Mononuclear cell (primary cell): ENCODE data around the gene ITFG2. TPM values are rescaled to one million over a fixed set of nuclear protein-coding genes. Genes with fewer than 3 reads are reported as not detected.
A peak's percentile ranks its signal among the peaks of the same experiment; 100 is the strongest.

Source experiments
- H3K27me3 ChIP-seq: 2 replicates; pipeline ENCODE4 v1.6.0; 2011; ENCODE audit warnings: low read length, control low read depth; ENCODE audit not compliant: insufficient read depth
- H3K4me1 ChIP-seq: 2 replicates; pipeline ENCODE4 v1.5.1; 2011; ENCODE audit warnings: mild to moderate bottlenecking, low read length, control low read depth; ENCODE audit not compliant: insufficient read depth
- H3K4me3 ChIP-seq: 2 replicates; pipeline ENCODE4 v1.5.1; 2011; ENCODE audit warnings: mild to moderate bottlenecking, low read length, moderate library complexity
- H3K9me3 ChIP-seq: 2 replicates; pipeline ENCODE4 v1.5.1; 2011; ENCODE audit warnings: low read depth, mild to moderate bottlenecking, control low read depth, low read length
- total RNA-seq: library from RNA; depleted of rRNA; stranded (reverse); fragments of >200 nt; gene quantifications from one replicate; pipeline ENCODE4 v1.2.3, GENCODE V29; 2012

Gene ITFG2
- total RNA-seq, 1 donor: 29.7 TPM

- Histone ChIP-seq H3K4me1 (no peaks in the 10 kb centered on the region), H3K4me3 (no peak overlapping the region), H3K27me3 (no peaks in the 10 kb centered on the region), H3K9me3 (no peaks in the 10 kb centered on the region)
These were observed 7.3 kb upstream of the ITFG2 start for GRCh38 chr12:2805143-2805520.

GRCh38 chr12:2806700-2807099, 5.8 kb upstream of the ITFG2 start:
- H3K4me1 ChIP-seq: peaks cover 3% of the 10 kb centered on the region
- H3K4me3 ChIP-seq: no peak overlapping the region
- no peaks in the 10 kb centered on the region for H3K9me3 ChIP-seq
- H3K27me3 ChIP-seq: no peaks in the 10 kb centered on the region

GRCh38 chr12:2811801-2812200, 667 bp upstream of the ITFG2 start:
- H3K9me3 ChIP-seq: no peaks in the 10 kb centered on the region
- H3K4me3 ChIP-seq: peak overlapping the region; percentile 72
- peaks cover 21% of the 10 kb centered on the region for H3K4me1 ChIP-seq
- no peaks in the 10 kb centered on the region for H3K27me3 ChIP-seq

DNA sequence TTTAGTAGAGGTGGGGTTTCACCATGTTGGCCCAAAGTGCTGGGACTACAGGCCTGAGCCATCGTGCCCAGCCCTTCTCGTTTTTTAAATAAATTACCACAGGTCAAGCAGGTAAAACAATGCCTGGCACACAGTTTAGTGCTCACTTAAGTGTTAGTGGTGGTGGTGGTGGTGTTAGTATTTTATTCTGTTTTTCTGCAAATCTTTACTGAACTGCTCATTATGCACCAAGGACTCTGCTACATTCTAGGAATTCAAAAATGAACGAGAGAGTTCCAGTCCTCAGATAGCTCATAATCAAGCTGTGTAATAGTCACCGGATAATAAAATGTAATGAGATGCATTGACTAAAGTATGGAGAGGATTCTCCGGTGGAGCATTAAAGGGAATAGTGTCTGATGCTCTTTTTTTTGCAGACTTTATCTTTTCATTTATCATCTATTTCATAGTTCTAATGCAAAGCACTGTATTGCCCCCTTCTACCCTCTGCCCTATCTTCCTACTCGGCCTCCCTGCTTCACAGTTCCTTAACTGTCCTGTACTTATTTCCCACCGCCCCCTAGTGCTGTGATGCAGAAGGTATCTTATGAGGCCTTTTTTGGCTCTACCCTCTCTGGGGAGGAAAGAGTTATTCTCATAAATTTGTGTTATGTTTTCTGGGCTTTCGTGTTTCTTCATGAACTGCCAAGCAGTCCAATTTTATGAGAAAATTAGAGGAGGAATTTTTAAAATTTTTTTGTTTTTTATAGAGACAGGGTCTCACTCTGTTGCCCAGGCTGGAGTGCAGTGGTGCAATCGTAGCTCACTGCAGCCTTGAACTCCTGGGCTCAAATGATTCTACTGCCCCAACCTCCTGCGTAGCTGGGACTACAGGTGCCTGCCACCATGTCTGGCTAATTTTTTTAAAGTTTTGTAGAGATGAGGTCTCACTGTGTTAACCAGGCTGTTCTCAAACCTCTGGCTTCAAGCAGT, 1.0 kb downstream of the ITFG2 start:
- no peaks in the 10 kb centered on the region for H3K9me3 ChIP-seq

DNA sequence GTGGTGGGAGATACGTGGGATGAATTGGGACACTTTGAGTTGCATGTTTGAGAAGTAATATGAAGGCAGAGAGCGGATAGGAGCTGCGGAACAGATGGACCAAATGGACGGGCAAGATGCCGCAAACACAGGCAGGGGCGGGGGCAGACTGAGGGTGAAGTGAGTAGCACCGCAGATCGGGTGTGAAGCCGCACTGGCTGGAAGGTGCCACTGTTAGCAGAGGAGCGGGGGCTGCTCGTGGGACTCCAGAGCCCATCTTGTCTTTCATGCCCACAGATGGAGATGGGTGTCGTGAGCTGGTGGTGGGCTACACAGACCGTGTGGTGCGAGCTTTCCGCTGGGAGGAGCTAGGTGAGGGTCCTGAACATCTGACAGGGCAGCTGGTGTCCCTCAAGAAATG, 7.3 kb downstream of the ITFG2 start:
- Histone ChIP-seq H3K9me3 (no peaks in the 10 kb centered on the region), H3K27me3 (no peaks in the 10 kb centered on the region), H3K4me3 (no peak overlapping the region), H3K4me1 (no peaks in the 10 kb centered on the region)

More for the DNA sequence above, 1.0 kb downstream of the ITFG2 start:
- peak overlapping the region; percentile 72 for H3K4me3 ChIP-seq
- H3K4me1 ChIP-seq: peaks cover 21% of the 10 kb centered on the region
- H3K27me3 ChIP-seq: no peaks in the 10 kb centered on the region

GRCh38 chr12:2820432-2820831, 8.0 kb downstream of the ITFG2 start:
- H3K4me1 ChIP-seq: no peaks in the 10 kb centered on the region
- H3K9me3 ChIP-seq: no peaks in the 10 kb centered on the region
- no peak overlapping the region for H3K4me3 ChIP-seq

DNA sequence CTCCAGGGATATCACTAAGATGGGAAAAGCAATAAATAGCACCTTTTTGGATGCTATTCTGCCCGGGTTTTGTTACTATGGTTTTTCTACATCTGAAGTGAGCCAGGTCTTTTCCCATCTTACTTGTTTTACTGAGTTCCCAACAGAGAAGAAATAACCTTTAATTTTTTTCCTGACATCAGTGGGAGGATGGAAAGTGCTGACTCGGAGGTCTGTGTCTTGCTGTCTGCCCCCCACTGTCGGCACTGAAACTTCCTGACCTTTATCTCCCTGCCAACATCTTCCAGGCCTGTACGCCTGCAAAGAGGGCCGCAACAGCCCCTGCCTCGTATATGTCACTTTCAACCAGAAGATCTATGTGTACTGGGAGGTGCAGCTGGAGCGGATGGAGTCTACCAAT, 11.0 kb downstream of the ITFG2 start:
- Histone ChIP-seq H3K9me3 (no peaks in the 10 kb centered on the region), H3K4me1 (no peaks in the 10 kb centered on the region), H3K4me3 (no peak overlapping the region), H3K27me3 (no peaks in the 10 kb centered on the region)

More at GRCh38 chr12:2820432-2820831, 8.0 kb downstream of the ITFG2 start:
- H3K27me3 ChIP-seq: no peaks in the 10 kb centered on the region

- Histone ChIP-seq H3K4me1 (no peaks in the 10 kb centered on the region), H3K4me3 (no peak overlapping the region), H3K9me3 (no peaks in the 10 kb centered on the region), H3K27me3 (no peaks in the 10 kb centered on the region)
These were observed 12.1 kb downstream of the ITFG2 start for GRCh38 chr12:2824541-2824940.

GRCh38 chr12:2825132-2825531, 12.7 kb downstream of the ITFG2 start:
- no peak overlapping the region for H3K4me3 ChIP-seq
- no peaks in the 10 kb centered on the region for H3K4me1 ChIP-seq
- no peaks in the 10 kb centered on the region for H3K9me3 ChIP-seq
- no peaks in the 10 kb centered on the region for H3K27me3 ChIP-seq

DNA sequence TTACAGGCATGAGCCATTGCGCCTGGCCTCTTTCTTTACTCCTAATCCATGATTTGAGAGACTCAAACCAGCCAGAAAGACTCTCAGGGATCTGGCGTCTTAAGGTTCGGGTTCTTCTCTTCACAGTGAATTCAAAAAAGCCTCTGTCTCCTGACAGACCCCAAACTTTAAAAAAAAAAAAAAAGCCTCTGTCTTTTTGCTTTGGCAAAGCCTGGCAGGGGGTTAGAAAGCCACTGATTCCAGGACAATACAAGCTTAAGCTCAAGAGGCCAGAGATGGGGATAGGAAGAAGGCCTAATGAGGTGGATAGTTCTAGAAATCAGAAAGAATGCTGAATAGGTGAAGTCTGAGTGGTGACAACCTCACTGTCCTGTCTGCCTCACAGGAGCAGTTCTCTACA, 13.6 kb downstream of the ITFG2 start:
- no peaks in the 10 kb centered on the region for H3K27me3 ChIP-seq
- no peaks in the 10 kb centered on the region for H3K4me1 ChIP-seq
- H3K9me3 ChIP-seq: no peaks in the 10 kb centered on the region
- H3K4me3 ChIP-seq: no peak overlapping the region

- Histone ChIP-seq H3K27me3 (no peaks in the 10 kb centered on the region), H3K9me3 (no peaks in the 10 kb centered on the region), H3K4me1 (no peaks in the 10 kb centered on the region), H3K4me3 (no peak overlapping the region)
These were observed 14.4 kb downstream of the ITFG2 start for GRCh38 chr12:2826721-2827515.

GRCh38 chr12:2829275-2829674, 16.8 kb downstream of the ITFG2 start:
- no peak overlapping the region for H3K4me3 ChIP-seq
- no peaks in the 10 kb centered on the region for H3K4me1 ChIP-seq

GRCh38 chr12:2832550-2833127, 20.2 kb downstream of the ITFG2 start:
- Histone ChIP-seq H3K4me1 (no peaks in the 10 kb centered on the region), H3K9me3 (no peaks in the 10 kb centered on the region), H3K4me3 (no peak overlapping the region), H3K27me3 (no peaks in the 10 kb centered on the region)

More at GRCh38 chr12:2829275-2829674, 16.8 kb downstream of the ITFG2 start:
- Histone ChIP-seq H3K27me3 (no peaks in the 10 kb centered on the region), H3K9me3 (no peaks in the 10 kb centered on the region)

GRCh38 chr12:2833327-2833726, 20.9 kb downstream of the ITFG2 start:
- Histone ChIP-seq H3K4me3 (no peak overlapping the region), H3K4me1 (no peaks in the 10 kb centered on the region), H3K9me3 (no peaks in the 10 kb centered on the region), H3K27me3 (no peaks in the 10 kb centered on the region)

DNA sequence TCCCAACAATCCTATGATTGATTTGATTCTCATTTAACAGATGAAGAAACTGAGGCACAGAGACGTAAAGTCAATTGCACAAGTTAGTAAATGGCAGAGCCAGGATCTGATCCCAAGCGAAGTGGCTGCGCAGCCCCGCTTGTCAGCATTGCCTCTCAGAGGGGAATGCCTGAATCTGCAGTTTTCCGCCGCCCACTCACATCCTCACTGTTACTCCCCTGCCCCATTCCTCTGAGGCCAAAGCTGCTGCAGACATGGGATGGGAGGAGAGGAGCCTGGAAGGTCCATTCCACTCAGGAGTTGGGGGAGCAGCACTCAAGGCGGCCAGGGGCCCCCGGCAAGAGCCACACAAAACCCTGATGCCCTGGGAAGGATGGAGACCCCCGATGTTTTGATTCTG, 21.3 kb downstream of the ITFG2 start:
- Histone ChIP-seq H3K27me3 (no peaks in the 10 kb centered on the region), H3K9me3 (no peaks in the 10 kb centered on the region), H3K4me3 (no peak overlapping the region), H3K4me1 (no peaks in the 10 kb centered on the region)
